ENCODE measurements around the gene BRD9.

DNA sequence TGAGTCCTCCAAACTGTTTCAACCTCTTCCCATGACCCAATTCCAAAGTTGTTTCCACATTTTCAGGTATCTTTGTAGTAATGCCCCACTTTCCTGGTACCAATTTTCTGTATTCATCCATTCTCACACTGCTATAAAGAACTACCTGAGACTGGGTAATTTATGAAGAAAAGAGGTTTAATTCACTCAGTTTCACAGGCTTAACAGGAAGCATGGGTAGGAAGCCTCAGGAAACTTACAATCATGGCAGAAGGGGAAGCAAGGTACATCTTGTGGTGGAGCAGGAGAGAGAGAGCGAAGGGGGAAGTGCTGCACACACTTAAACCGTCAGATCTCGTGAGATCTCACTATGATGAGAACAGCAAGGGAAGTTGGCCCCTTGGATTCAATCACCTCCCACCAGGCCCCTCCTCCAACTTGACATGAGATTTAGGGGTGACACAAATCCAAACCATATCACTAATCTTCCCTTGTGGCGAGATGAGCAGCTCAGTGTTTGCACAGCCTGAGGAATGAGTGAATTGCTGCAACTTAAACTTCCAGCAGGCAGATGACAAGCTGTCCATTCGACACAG is 43.0 kb upstream of the BRD9 start:
- no peak for TF ChIP-seq EZH2phosphoT487 (IDR thresholded peaks at IDR 0.05; ENCODE audit: insufficient read depth, low read depth)
- no peak for TF ChIP-seq EZH2 (IDR thresholded peaks at IDR 0.05; ENCODE audit: insufficient read depth, poor library complexity, severe bottlenecking)
